ENCODE results near the gene TENM4. TPM values are rescaled to one million over a fixed set of nuclear protein-coding genes. Genes with fewer than 3 reads are reported as not detected.

The TENM4 gene
- total and polyA plus RNA-seq, 10 of the 15 experiments (the other 5 are each of a cell fraction or from before 2014, with no cell fraction given): 0.03 to 0.12 (median 0.06) TPM; not detected in 7

GRCh38 chr11:79488286-79488685 is 47.5 kb upstream of the TENM4 start:
- Histone ChIP-seq H3K27ac (ENCODE audit: control insufficient read depth, insufficient read depth) (no peak overlapping the region), H3K4me1 (ENCODE audit: control insufficient read depth, insufficient read depth, low read length) (peaks cover 1% of the 10 kb centered on the region), H2AFZ (ENCODE audit: control insufficient read depth, low read depth, low read length) (no peak overlapping the region), H3K36me3 (ENCODE audit: control insufficient read depth in 2 of 2, insufficient read depth in 2 of 2, low read length in 1 of 2) (no peaks in the 10 kb centered on the region), H3K79me2 (ENCODE audit: control insufficient read depth, insufficient read depth, low read length) (no peaks in the 10 kb centered on the region), H4K20me1 (ENCODE audit: control insufficient read depth, insufficient read depth) (no peaks in the 10 kb centered on the region), H3K27me3 (replicated peaks in 1 of 2; ENCODE audit: control insufficient read depth in 2 of 2, insufficient read depth in 2 of 2, low read length in 1 of 2) (no peaks in the 10 kb centered on the region), H3K9ac (ENCODE audit: control insufficient read depth, insufficient read depth, low read length) (no peak overlapping the region), H3K4me2 (ENCODE audit: control insufficient read depth, insufficient read depth) (no peak overlapping the region), H3K4me3 (no peak overlapping the region), H3K9me3 (replicated peaks; ENCODE audit: control insufficient read depth, insufficient read depth, low read length) (no peaks in the 10 kb centered on the region)
- ChIA-PET RAD21 (ENCODE audit: unreplicated experiment) (interaction anchor here (1.3 to 1.7 kb wide), 2 partner anchors 30 to 88 kb away, joined by 4 to 8 read pairs; no protein-coding TSS in a partner anchor), CTCF (interaction anchor here (1.1 to 10.2 kb wide), 3 partner anchors 10 to 86 kb away, joined by 5 to 230 read pairs (median 124); no protein-coding TSS in a partner anchor), POLR2A (no interaction called here), SMC1A (ENCODE audit: uncharacterized antibody, unreplicated experiment) (interaction anchor here (1.3 to 7.7 kb wide), 3 partner anchors 8 to 86 kb away, joined by 3 to 127 read pairs (median 9); no protein-coding TSS in a partner anchor)
- ATAC-seq: no peak
- DNase-seq (ENCODE audit: low read depth, low spot score): no peak
- WGBS (ENCODE audit: insufficient coverage, insufficient replicate concordance, low lambda C conversion rate, missing lambda C conversion rate): 50% methylated on average over 4 of the region's 4 CpGs
- no peak for FAIRE-seq
- intact Hi-C loops (cut with micrococcal nuclease; ENCODE audit: unreplicated experiment): no loop called here
- in situ Hi-C loops (cut with MboI): loop anchor here (25.0 kb wide), 1 partner anchor 851 kb away; no protein-coding TSS in a partner anchor
- no TSS peak for BruUV-seq (replicated peaks)
- TF ChIP-seq SP1 (IDR thresholded peaks at IDR 0.05; ENCODE audit: low read depth, low read length) (no peak), SMC3 (IDR thresholded peaks at IDR 0.05; ENCODE audit: borderline replicate concordance, low read length) (no peak), RCOR1 (conservative IDR thresholded peaks at IDR 0.05; ENCODE audit: low read depth, low read length) (no peak), JUND (IDR thresholded peaks at IDR 0.05; ENCODE audit: low read depth, low read length) (no peak), NBN (IDR thresholded peaks at IDR 0.05) (no peak), NFYB (IDR thresholded peaks at IDR 0.05; ENCODE audit: insufficient read depth, low read depth, low read length) (no peak), CHD1 (IDR thresholded peaks at IDR 0.05; ENCODE audit: low read depth, low read length) (no peak), ELK1 (IDR thresholded peaks at IDR 0.05; ENCODE audit: low read depth, low read length) (no peak)
